HG03097 (cell line): ENCODE measurements around the gene IMMP2L.

Experiments used
- ATAC-seq: cut with Tn5 transposase; IDR thresholded peaks from one replicate; pipeline ENCODE4 v1.9.1; 2021; ENCODE audit not compliant: unreplicated experiment, low FRiP score

IMMP2L gene

GRCh38 chr7:111235709-111236108 is 326.6 kb downstream of the IMMP2L start:
- no peak for ATAC-seq

GRCh38 chr7:111232249-111233084 is 329.8 kb downstream of the IMMP2L start:
- peak; percentile 97 for ATAC-seq

- ATAC-seq, result no peak
Measured at GRCh38 chr7:111229916-111230315, 332.4 kb downstream of the IMMP2L start.

DNA sequence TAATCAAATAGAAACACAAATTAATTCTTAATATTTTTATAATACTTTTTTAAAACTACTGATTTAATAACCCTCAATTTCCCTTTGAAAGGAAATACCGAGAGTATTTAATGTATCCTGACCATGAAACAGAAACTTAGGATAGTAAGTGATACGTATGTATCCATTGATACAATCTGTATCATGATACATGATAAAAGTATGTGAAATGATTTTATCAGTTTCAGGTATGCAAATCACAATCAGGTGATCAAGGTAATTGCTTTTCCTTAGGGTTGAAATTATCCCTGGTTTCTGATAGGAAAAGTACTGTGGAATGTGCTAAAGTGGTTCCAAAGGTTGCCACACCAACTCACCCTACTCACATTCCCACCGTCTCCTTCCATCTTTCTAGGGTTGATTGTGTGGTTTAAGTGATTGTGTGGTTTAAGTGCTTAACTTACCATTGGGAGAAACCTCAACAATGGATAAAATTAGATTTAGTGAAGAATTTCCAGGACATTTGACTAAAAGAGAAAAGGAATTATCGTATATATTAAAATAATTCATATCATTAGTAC is 333.0 kb downstream of the IMMP2L start:
- ATAC-seq, result no peak

- no peak for ATAC-seq
Measured at GRCh38 chr7:111228437-111228836, 333.9 kb downstream of the IMMP2L start.

- no peak for ATAC-seq
Measured at GRCh38 chr7:111226800-111227199, 335.5 kb downstream of the IMMP2L start.

DNA sequence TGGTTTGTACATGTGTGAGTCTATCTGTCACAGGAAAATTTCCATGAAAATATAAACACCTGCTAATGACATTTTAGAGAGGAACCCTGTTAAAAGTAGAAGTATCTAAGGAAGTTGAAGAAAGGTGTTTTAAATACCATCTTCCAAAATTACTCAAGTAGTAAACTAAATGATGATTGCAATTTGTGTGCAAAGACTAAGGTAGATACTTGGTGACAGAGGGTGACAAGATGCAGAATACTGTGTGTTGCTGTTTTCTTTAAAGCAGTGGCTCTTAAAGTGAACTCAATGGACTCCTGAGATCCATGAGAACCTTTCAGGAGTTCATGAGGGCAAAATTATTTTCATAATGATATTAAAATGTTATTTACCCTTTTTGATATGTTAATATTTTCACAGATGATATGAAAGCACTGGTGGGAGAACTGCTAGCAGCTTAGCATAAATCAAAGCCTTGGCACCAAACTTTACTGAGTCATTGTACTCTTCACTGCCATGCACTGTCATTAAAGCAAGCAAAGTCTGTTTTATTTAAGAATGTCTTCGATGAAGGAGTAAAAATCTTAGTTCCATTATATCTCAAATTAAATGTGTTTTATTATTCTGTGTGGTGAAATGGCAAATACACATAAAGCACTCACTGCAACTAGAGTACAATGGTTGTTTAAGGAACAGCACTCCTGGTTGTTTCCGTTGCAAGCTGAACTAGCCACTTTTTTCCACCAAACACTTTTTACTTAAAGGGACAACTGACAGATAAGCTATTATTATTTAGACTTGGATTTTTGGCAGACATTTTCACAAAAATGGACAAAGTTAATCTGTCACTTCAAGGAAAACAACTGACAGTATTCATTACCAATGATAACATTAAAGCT is 337.7 kb downstream of the IMMP2L start:
- no peak for ATAC-seq

DNA sequence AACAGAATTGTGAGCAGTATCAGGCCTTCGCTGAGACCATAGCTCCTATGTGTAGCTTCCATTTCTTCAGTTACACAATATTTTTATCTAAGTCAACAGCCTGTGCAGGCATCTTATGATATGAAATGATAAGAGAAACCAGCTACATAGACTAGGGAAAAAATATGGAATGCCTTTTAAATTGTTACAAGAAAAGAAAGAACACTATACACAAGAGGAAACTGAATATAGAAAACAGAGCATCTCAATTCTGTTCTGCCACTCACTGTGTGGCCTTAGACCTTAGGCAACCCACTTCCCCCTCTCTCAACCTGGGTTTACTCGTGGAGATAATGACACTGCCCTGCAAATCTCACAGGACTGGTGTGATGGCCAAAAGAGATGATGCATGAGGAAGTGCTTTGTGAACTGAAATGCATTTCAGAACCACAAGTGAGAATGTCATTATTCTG is 338.5 kb downstream of the IMMP2L start:
- no peak for ATAC-seq

DNA sequence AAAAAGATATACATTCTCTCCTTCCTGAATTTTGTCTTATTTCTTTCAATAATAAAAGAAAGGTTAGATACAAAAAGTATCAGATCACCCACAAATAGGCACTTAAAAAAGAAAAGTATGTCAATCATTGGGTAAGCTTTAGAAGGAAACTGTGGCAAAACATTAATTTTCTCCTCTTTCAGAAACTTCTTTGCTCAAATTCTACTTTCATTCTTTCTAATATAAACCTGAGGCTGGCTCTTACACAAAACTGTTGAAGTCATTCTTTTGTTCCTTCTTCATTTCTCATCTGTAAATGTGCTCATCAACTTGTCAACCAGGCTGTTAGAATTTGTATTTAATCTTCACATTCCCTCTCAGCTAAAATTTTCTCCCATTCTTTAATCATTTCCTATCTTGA is 346.7 kb downstream of the IMMP2L start:
- no peak for ATAC-seq

DNA sequence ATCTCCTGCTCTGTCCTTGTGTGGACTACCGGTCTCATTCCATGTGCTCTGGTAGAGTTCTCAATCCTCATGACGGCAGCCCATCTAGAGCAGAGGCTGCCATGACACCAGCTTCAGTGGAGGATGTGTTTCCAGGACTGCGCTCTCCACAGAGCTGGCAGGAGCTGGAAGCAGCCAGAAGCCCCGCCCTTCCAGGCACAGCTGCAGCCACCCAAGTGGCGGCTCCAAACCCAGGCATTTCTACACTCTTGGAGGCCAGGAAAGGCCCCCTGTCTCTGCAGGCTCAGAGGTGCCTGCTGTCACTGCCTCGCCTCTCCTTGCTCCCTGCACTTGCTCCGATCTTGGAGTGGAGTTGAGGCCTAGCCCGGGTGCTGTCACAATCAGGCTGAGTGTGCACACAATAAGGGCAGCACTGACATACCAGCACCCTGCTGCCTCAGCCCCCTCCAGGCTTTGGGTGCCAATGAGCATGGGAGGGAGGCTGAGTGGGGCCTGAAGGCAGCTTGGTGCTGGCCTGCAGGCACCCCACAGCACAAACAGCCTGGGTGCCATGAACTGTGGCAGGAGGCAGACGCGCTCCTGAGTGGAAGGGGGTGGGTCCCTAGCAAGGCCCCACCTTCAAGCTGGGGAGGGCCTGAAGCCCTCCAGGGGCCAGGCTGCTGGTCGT is 349.3 kb downstream of the IMMP2L start:
- no peak for ATAC-seq

DNA sequence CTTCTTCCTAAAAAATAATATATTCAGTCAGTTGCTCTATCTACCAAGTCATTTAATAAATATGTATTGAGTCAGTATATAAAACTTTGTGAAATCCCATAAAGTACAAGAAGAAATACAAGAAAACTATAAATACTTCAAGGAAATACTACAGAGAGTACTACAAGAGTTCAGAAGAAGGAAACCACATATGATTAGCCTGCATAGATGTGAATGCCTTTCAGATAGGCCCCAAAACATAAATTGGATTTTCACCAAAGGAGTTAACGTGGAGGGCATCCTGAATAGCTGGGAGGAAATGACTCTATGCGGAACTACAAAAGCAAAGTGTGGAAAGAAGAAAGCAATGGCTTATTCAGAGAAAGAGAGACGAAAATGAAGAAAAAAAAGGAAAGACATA is 351.3 kb downstream of the IMMP2L start:
- ATAC-seq, result no peak

DNA sequence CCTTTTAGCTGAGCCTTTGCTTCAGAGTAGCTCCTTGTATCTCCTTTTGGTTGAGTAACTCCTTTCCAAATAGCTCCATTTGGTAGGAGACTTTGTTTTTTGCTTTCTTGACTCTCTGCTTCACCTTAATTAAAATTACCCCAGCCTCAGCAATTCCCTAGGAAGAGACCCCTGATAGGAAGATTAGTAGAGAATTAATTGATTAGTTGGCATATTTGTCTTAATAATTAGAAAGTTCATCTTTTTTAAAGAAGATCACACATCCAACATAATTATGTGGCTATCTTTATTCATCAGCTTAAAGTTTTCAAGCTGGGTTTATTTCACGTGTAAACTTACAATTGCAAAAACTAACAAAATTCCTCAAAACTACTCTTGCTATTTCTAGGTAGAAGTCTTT is 352.2 kb downstream of the IMMP2L start:
- no peak for ATAC-seq

GRCh38 chr7:111205251-111205650 is 357.0 kb downstream of the IMMP2L start:
- no peak for ATAC-seq

DNA sequence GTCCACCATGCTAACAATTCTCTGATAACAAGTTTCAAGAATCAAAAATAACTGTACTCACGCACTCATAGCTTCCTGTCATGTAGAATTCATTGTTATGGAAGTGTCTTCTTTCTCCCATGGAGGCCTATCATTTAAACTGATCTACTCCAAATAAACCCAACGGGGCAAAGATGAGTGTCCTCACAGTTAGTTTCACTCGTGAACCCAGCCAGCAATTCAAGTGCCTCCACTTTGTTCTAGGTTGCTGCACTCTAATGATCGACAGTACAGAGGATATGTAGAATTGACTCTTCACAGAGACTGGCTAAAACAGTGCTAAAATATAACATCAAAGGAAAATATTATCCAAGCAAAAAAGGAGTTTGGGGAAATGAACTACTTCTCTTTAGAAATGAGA is 360.0 kb downstream of the IMMP2L start:
- no peak for ATAC-seq

DNA sequence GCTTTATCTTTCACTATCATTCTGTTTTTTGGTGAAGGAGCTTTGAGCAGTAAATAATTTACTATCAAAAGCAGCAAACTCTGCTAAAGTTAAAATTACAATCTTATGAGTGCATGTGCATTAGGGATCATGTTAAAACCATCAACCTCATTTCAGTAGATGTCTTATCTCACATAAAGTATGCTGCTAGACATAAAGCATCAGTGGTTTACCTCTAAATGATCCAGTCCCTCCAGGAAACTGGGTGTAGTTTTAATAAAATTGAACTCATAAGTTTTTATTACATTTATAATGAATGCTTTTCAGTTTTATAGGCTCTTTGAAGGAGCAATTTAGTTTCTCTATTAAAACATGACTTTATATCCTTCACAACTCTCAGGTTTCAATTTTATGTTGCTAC is 362.6 kb downstream of the IMMP2L start:
- no peak for ATAC-seq

GRCh38 chr7:111198255-111198654 is 364.0 kb downstream of the IMMP2L start:
- ATAC-seq, result no peak

DNA sequence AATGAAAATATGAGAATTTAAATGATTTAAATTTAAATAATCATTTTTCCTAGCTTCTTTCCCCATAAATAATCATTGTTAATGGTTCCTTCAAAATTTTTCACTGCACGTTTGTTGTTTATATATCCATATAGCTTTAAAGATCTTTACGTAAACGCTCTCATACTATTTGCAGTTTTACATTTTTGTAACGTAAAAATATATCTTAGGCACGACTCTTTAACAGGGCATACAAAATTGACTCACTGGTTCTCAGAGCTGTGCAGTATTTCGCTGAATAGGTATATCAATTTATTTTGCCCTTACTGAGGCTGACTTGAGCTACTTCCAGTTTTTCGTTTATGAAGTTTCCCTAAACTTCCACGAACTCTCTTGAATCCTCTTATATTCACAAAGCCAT is 365.6 kb downstream of the IMMP2L start:
- no peak for ATAC-seq

DNA sequence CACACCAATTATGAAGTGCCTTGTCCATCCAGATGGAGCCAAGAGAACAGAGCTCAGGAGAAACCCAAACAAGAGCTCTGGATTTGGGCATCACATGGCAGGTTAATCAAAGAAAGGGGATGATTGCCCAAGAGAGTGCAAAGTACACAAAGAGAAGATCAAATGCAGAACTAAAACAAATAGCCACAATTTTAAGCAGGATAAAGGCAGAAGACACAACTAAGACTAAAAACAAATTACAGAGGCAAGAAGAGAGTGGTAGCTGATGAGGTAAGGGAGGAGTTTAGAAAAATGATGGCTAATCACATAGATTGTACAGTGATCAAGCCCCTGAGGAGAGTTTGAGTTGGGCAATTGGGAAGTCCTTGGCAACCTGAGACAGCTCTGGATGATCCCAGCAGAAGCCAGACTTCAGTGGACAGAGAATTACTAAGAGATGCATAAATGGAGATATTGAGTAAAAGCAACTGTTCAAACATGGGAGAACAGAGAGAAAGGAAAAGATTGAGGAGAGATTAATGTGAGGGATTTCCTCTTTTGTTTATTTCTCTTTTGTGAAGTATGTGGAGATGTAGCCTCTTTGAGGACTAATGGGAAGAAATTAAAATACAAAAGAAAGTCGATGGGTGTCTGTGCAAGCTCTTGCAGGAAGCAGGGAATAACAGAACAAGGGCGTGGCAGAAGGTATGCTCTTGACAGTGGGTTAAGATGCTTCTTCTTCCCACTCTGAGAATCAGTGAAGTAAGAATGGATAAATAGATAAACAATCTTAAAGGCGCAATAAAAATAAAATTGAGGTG is 369.5 kb downstream of the IMMP2L start:
- ATAC-seq, result no peak

DNA sequence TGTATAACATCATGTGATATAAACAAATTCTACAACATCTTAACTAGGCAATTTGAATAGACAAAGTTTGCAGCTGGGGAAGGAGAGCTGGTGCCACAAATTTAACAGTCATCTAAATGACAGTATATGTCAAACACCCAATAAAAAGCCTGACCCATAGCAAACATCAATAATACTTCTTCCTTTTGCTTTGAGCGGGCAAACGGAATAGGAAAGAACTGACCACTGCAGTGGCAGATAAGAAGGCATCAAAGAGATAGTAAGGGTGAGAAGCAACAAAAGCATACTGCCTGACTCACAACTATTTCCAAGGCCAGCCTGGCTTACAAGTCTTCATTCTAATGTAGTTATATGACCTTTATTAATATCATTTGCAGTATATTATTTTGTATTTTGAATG is 371.5 kb downstream of the IMMP2L start:
- ATAC-seq, result no peak

- ATAC-seq, result no peak
Measured at GRCh38 chr7:111184987-111185386, 377.3 kb downstream of the IMMP2L start.
